ENCODE results near the gene CLTCL1. TPM values are rescaled to one million over a fixed set of nuclear protein-coding genes. Genes with fewer than 3 reads are reported as not detected.

Gene CLTCL1
- polyA plus RNA-seq, 5 donors: 7.4 to 10.2 (median 9.0) TPM

DNA sequence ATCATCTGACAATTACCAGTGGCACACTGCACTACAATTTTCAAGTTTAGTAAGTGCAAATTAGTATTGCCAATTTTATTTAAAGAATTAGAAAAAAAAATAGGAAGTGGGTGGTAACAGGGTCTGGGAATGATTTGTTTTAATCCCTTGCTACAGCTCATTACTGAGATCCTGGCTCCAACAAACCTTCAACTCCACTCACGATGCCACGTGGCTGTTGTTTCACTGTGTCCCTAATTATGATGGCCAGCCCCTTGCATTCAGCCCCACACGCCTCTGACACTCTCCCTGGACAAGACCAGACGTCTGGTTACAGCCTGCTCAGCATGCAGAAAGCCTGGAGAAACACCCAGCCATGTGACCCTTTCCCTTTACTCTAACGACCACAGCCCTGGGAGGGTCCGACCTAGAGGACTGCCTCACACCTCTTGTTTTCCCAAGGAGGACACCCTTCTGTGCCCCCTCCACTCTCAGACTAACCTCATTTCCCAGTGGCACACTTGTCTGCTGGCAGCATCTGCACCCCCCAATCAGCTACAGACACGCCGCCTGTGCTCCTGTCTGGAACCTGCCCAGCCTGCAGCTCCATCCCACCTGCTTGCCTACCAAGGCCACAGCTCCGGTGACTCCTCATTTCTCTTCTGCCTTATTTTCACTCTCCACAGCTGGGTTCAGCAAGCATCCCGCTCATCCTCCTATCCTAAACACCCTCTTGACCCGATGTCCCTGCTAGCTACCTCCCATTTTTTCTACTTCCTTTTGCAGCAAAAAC is 94.5 kb downstream of the CLTCL1 start:
- no peak for DNase-seq

DNA sequence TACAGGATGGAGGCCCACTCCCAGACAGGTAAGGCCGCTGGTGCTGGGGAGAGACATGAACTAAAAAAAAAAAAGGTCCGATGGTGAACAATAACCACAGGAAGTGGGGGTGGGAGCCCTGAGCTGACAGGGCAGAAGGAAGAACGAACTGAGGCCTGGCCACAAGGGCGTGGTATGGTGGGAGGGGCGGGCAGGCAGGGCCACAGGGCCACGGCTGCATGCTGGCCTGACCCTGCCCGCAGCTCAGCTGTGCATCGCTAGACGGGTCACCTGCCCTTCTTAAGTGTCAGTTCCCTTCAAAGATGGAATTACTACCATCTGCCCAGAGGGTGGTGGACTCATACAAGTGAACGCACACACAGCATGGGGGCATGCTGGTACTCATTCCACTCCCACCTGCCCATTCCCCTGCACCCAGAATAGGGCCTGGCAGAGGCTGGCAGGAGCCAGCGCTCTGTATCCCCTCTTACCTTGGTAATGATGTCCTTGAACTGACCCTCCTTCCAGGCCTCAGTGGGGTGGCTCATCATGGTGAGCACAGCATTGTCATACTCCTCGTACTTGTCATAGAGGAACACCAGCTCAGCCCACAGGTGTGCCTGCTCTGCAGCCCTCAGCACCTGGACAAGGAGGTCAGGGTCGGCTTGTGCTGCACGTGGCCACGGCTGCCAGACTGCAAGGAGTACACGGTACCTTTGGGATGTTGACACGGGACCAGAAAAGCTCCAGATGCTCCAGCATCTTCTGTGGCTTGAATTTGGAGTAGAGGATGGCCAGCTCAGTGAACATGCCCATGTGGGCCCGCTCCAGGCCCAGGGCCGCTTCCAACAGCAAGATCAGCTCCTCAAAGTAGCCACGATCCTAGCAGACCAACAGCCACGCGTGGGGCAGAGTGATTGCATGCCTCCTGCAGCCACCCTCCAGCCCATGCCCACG is 95.5 kb downstream of the CLTCL1 start:
- no peak for DNase-seq

DNA sequence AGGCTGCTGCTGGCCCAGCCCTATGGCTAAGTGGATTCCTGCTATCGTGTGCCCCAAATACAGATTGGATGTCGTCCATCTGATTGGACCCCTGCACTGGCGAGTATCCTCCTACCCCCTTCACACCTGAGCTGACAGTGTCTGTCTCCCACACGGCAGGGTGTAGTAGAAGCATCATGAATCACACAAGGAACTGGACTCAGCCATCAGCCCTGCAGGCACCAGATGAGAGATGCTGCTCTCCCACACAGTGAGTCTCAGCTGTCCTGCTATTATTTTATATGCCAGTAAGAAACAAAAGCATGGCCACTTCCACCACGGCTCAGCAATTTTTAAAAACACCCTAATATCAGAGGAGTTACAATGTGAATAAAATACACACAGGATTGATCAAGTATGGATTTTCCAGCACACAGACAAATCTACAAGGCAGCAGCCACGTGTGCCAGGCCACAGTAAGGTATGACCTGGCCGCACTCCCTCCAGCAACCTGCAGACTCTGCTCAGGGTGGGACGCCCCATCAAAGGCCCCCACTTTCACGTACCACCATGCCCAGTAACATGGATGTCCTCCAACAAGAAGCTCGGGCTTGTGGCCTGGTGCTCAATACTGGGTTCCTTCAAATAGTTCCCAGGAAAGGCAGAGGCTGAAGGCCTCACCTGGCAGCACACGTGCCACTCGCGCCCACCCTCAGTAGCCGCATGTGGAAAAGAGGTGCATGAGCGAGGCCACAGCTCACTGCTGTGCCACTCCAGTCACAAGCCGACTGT is 96.6 kb downstream of the CLTCL1 start:
- no peak for DNase-seq

DNA sequence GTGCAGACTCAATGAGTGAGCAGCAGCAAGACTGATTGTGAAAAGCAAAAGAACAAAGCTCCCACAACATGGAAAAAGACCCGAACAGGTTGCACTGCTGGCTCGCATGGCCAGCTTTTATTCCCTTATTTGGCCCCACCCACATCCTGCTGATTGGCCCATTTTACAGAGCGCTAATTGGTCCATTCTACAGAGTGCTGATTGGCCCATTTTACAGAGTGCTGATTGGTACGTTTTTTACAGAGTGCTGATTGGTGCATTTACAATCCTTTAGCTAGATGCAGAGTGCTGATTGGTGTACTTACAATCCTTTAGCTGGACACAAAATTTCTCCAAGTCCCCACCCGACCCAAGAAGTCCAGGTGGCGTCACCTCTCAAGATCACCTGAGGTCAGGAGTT is 97.6 kb downstream of the CLTCL1 start:
- no peak for DNase-seq

DNA sequence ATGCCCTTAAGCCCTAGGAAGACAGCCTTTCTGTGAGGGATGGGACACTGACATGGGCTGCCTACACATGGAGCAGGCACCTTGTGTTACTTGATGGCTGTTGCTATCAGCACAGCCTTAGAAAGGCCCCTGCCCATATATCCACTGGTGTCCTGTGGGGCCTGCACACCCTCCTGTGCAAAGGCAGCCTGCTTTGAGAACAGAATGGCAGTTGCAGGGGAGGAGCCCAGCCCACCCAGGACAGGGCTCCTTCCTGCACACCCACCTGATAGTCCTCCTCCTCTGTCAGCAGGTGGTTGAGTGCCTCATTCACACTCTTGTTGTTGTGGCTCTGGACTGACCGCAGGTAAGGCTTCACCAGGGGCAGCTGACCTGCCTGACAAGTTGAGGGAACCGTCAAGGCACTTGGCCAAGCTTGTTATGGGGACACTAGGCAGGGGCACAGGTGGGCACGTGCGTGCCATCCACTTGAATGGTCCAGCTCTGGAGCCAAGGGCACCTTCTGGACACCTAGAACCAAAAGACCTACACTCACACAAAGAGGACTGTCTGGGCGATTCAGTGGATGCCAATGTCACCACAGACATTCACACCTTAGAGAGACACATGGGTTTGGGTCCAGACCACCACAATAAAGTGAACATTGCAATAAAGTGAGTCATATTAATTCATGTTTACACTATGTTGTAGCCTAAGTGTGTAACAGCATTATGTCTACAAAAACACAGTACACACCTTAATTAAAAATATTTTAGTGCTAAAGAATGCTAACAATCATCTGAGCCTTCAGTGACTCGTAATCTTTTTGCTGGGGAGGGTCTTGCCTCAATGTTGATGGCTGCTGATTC is 103.6 kb downstream of the CLTCL1 start:
- no peak for DNase-seq

DNA sequence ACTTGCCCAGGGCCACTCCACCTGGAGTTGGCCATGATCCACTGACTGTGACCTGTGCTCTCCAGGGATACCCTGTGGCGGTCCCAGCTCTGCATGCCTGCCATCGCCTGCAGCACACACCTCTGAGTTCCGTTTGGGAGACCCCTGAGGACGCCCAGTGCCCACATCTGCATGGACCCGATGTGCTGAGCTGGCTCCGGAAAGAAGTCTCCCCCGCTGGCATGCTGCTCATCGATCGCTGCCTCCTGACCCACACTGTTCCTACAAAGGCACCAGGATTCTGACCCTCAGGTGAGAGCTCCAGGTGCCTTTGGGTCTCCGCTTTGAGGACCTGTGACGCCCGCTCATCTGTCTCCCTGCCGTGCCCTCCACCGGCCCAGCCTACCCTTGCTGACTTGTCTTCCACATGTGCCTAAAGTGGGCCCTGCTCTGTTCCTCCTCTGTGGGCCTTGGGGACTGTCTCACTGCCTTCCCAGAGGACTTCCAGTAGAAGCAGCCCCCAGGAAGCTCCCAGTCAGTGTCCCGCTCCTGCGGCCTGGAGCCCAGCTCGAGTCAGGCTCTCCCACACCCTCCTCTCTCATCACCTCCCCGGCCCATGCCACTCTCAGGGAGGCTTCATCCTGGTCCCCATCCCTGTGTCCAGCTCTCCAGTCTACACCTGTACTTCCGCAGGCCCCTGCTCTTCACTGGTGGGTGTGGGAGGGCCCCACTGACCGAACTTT is 107.1 kb downstream of the CLTCL1 start:
- no peak for DNase-seq

DNA sequence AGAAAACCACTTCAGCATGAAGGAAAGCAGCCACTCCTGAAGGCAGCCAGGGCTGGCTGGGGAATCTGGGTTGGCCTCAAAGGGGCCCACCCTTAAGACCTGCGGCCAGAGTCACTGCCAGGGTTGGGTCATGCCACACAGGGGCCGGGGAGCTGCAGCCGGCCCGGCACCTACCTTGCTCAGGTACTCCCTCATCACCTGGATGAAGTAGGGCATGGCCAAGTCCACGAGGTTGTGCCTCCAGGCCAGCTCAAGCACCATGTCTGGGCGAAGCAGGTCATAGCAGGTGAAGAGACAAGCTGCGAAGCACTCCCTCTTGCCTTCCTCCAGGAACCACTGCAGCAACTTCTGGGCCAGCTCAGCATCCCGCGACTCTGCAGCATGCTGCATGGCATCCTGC is 108.3 kb downstream of the CLTCL1 start:
- DNase-seq: no peak

DNA sequence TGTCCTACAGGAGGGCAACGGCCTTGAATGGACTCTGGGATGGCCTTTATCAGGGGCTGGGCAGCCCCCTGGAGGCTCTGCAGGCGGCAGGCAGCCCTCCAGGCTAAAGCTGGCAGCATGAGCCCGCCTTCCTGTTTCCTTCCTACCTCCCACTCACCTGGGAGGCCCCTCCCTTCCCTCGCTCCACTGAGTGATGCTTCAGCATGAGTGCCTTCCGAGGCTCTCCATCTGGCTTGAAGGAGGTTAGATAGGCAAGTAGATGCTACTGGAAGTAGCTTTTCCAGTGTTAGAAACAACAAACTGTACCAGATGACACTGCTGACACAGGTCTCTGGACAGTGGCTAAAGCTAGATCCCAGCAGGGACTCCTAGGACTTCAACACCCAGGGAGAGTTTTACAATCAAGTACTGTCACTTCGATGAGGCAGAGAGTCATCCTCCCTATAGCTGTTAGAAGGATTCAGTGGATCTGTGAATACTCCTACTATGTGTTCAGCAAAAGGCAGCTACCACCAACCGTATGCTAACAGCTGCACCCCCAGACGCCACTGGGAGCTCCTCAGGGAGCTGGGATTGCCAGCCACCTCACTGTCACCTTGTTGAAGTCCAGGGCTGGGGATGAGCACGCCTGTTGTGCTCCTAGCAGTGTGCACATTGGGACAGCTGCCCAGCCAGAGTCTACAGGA is 108.9 kb downstream of the CLTCL1 start:
- DNase-seq: no peak

DNA sequence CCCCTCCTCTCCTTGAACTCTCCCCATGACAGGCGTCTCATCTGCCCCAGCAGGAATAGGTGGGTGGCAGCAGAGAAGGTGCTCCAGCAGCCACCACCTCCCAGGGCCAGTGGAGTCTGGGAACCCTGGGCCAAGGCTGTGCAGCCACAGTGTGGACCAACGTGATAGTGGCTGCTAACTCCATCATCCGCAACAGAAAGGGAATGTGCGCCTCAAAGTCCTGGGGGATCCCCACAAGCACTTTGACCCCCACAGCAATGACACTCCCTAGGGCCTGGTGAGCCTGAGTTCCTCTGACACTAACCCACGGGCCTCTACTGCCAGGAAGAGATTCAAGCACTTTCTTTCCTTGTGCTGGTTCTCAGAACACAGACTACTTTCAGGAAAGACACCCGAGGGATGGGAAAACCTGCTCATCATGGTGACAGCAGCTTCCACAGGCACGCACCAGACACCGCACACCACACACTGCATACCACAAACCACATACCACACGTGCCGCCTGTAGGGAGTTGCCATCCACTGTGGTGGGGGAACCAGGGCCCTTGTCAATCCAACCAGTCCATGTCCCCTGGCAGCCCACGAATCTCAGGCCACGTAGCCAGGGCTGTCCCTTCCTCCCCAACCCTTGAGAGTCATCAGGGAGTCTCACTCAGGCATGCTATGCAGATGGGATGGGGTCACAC is 109.6 kb downstream of the CLTCL1 start:
- DNase-seq: no peak

DNA sequence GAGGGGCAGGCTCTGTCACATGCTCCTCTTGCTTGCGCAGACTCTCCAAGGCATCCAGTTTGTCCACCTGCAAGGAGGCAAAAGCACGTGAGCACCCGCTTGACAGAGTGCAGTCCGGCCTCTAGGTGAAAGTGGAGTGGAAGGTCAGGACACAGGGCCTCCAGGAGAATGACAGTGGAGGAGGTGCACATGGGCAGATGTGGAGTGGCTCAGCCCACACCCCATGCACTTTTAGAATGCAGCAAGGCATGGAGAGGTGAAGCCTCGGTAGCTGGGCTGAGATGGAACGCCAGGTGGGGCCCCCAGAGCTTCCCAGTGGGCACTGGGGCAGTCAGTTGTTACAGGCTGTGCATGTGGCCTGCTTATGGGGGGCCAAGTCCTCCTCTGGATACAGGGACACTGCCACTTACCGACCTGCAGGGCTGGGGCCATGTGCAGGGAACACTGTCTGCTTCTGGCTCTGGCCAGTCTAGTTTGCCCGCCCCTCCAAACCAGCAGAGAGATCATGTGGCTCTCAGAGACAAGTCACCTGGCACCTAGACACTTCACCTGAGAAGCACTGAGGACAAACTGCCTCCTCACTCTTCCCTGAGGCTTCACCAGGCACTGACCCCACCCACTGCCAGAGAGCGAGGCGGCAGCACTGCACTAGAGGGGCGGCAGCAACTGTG is 110.6 kb downstream of the CLTCL1 start:
- no peak for DNase-seq

DNA sequence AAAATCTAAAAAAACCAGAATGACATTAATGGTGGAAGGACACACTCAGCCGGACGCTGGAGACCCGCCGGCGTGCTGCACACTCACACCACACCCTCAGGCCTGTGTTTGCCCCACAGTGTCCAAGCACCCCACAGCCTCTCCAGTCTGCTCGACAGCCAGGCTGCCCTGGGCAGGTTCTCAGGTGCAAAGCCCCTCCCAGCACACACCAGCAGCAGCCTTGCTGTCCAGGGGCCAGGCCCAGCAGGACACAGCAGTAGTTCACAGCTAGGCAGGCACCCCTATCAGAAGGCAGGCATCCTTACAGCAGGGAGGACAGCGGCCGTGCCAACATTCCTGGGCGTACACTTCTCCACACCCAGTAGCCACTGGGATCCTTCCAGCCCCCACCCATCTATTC is 111.3 kb downstream of the CLTCL1 start:
- no peak for DNase-seq

DNA sequence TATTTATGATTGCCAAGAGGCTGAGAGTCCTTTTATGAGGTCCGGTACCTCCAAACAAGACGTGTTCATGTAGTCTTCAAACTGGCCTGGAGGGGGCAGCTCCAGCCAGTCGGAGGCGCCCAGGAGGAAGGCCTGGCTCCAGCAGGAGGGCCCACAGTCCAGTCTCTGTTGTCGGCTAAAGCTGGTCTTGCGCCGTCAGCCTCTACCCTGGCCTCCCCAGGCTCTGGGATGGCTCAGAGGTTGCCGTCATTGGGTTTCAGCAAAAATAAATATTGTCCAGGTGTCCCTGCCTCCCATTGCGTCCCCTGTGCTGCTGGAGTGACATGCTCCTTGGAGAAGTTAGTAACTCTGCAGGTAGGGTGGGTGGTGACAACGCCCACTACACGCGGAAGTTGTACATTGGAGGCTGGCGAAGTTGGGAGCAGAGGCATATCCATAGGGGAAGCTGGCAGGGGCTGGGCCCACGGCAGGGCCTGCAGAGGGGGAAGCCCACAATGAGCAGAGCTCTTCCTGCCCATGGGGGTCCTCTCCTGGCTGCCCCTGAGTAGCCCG is 111.9 kb downstream of the CLTCL1 start:
- peak; percentile 53 to 72 for DNase-seq

DNA sequence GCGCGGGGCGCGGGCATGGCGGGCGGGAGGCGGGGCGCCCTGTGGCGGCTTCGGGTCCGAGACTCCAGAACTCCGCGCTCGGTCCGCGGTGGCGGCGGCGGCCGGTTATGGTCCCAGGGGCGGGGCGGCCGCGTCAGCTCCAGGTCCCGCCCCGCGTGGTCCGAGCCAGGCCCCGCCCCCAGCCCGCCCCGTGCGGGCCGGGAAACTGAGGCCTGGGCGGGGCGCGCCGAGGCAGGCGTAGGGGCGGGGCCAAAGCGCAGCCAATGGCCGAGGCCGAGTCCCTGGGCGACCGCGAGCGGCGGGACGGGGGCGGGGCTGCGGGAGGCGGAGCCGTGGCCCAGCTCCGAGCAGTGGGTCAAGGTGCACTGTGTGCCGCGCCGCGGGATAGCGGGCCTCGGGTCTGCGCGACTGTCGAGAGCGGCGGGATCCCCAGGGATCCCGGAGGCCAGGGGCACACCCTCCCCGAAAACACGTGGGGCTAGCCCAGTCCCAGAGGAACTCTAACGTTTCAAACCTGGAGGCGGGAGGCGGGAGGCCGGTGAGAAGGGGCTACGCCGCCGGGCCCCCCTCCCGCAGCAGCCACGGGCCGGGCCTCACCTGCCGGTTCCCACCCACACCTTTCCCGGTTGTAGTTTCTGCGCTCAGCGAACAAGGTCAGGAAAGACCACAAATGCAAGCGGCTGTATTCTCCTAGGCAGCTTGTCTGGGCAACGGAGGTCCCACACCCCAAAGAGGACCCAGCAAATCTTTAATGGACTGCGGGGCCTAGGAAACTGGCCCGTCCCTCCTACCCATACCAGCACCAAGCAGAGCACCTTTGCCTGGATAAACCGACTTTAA is 112.6 kb downstream of the CLTCL1 start, which contains the start of gene SLC25A1:
Gene SLC25A1 (minus strand): TSS at position 80 of the 840 bp plus-strand sequence. CDS start 63 bp downstream, at position 17.
- DNase-seq: peak; percentile 86

DNA sequence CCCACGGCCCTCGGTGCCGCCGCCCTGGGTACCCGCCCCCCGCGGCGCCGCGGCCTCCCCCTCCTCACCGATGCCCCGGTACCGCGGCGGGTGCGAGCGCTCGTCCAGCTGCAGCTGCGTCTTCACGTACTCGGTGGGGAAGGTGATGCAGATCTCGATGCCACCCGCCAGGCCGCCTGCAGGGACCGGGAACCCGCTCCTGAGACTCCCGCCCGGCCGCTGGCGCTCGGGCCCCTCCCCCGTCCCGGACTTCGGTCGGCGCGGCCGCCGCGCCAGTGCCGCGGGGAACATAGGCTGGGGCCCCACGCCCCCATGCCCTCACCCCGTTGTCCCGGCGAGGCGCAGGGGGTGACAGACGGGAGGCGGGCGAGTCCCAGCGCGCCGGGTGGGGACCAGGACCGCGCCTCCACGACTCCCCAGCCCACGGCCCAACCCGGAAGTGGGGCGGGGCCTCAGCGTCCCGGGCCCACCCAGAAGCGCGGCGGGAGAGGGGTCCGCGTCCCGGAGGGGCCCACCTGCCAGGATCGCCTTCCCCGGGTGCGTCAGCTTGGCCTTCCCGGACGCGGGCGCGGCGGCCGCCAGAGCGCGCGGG is 113.4 kb downstream of the CLTCL1 start:
- DNase-seq: peak; percentile 42 to 58

DNA sequence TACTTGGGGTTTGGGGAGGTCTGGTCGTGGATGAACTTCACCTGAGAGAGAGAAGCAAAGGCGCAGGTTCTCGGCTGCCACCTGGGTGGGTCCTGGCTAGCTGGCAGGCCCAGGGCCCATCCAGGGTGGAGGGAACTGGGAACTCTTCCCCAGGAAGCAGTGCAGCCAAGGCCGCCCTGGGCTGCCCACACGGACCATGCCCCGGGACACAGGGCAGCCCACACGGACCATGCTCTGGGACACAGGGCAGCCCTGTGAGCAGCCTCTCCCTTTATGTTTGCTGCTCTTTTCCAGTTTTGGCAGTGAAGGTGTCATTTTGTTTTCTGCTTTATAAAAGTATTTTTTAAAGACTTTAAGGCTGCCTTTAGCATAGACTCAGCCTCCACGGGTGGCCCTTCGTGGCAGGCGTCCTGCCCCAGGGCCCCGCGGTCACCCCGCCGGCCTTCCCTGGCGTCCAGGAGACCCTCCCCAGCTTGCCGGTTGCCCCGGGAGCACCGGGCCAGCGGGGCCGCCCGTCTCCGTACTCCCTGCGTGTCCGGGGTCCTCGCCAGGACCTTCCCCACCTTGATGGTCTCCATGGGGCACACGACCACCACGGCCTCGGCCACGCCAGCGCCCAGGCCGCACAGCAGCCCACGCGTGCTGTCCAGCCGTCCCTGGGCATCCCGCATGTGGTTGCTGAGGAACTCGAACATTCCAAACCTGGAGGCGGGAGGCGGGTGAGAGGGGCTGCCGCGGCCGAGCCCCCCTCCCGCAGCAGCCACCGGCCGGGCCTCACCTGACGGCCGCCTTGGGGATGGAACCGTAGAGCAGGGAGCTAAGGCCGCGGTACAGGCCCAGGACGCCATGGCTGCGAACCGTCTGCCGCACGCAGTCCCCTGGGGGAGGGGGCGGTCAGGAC is 114.1 kb downstream of the CLTCL1 start:
- no peak for DNase-seq

DNA sequence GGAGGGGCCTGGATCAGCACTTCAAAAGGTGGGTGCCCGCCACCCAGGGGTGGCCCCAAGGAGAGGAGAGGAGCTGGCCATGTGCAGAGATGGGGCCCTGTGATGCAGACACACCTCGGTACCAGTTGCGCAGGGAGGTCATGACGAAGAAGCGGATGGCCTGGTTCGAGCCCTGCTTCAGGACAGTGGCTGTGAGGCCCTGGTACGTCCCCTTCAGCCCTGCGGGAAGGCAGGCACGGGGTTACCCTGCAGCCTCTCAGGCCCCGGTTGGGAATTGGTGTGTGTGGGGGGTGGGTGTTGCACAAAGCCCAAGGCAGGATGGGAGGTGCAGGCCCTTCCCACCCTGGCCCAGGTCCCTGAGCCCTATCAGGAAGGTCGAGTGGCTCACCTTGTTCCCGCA is 114.8 kb downstream of the CLTCL1 start:
- no peak for DNase-seq
